ENCODE measurements around the gene NRF1. TPM values are rescaled to one million over a fixed set of nuclear protein-coding genes. Genes with fewer than 3 reads are reported as not detected.

NRF1 gene
- total RNA-seq, 1 experiment from 2014 or later = 19.3 TPM

DNA sequence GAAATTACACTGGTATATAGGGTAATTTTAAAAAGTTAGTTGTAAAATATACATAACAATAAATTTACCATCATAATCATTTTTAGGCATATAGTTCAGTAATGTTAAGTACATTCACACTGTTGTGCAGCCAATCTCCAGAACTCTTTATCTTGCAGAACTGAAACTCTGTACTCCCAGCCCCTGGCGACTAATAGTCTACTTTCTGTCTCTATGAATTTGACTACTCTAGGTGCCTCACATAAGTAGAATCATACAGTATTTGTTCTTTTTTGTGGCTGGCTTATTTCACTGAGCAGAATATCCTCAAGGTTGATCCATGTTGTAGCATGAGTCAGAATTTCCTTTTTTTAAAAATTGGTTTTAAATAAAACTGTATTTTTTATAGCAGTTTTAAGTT lies 41.4 kb downstream of the NRF1 start:
- H2BK15ac ChIP-seq (ENCODE audit: low read depth, low read length) = no peak overlapping the region
- H3K56ac ChIP-seq (ENCODE audit: insufficient read length, low read depth, low read length) = no peak overlapping the region
- H2BK120ac ChIP-seq (ENCODE audit: low read depth, low read length, poor library complexity, severe bottlenecking) = no peak overlapping the region
- Mint-ChIP-seq H3K4me1 (peaks cover 29 to 39% of the 10 kb centered on the region in 2 experiments), H3K27ac (no peak overlapping the region), H3K27me3 (ENCODE audit: low read depth) (no peaks in the 10 kb centered on the region), H3K36me3 (ENCODE audit: insufficient read depth in 1 of 3, low read depth in 3 of 3) (peaks cover 23 to 34% (median 33%) of the 10 kb centered on the region in 3 experiments), H3K4me3 (no peak overlapping the region), H3K9me3 (peaks cover 9 to 11% of the 10 kb centered on the region in 2 experiments; a peak in 4 of 5 replicates)
- H3K14ac ChIP-seq (ENCODE audit: insufficient read depth, low read length) = no peak overlapping the region
- H3K27ac ChIP-seq (ENCODE audit: insufficient read length, low read depth, low read length) = no peak overlapping the region
- no peaks in the 10 kb centered on the region for H3K23me2 ChIP-seq (ENCODE audit: insufficient read length, low read depth, low read length, poor library complexity, severe bottlenecking)
- H3K27me3 ChIP-seq (ENCODE audit: insufficient read depth, low read length) = no peaks in the 10 kb centered on the region
- no peak overlapping the region for H2AK5ac ChIP-seq (ENCODE audit: insufficient read length, low read length)
- no peak overlapping the region for H3K18ac ChIP-seq (ENCODE audit: insufficient read length, low read depth, low read length)
- no peak overlapping the region for H3T11ph ChIP-seq (ENCODE audit: low read length)
- no peak overlapping the region for H3K4ac ChIP-seq (ENCODE audit: low read depth, low read length)
- no peak overlapping the region for H2AFZ ChIP-seq (ENCODE audit: low read length)
- no peak for DNase-seq
- H2BK12ac ChIP-seq (ENCODE audit: insufficient read length, low read depth, low read length) = no peak overlapping the region
- no peak overlapping the region for H4K5ac ChIP-seq (ENCODE audit: insufficient read length, low read depth, low read length)
- peaks cover 5% of the 10 kb centered on the region; the same call in 1 of the 2 replicates for H3K79me2 ChIP-seq (ENCODE audit: insufficient read depth, low read length)
- no peak overlapping the region for H4K91ac ChIP-seq (ENCODE audit: insufficient read length, low read depth, low read length)
- no peak overlapping the region for H2BK5ac ChIP-seq (ENCODE audit: insufficient read length, low read length)
- H4K20me1 ChIP-seq (ENCODE audit: control insufficient read depth, insufficient read depth, insufficient read length) = no peaks in the 10 kb centered on the region
- no peak for TF ChIP-seq CTCF (conservative IDR thresholded peaks at IDR 0.05)
- no peak overlapping the region for H2BK20ac ChIP-seq (ENCODE audit: low read depth, low read length, poor library complexity, severe bottlenecking)
- no CpG with 5 or more reads among the region's 1 CpG for WGBS (ENCODE audit: extremely low coverage, insufficient read length, low lambda C conversion rate)
- peaks cover 2% of the 10 kb centered on the region; the same call in 1 of the 2 replicates for H3K4me1 ChIP-seq (ENCODE audit: insufficient read depth, low read length)
- no peak overlapping the region for H3K23ac ChIP-seq (ENCODE audit: insufficient read length, low read depth, low read length)
- H4K8ac ChIP-seq (replicated peaks; ENCODE audit: insufficient read length, low read depth, low read length) = no peak overlapping the region
- no peak overlapping the region for H3K9ac ChIP-seq (ENCODE audit: extremely low read depth, insufficient read length, low read length)
- H3K9me3 ChIP-seq (ENCODE audit: control insufficient read depth, low read depth, low read length) = no peaks in the 10 kb centered on the region
- no peak overlapping the region for H3K4me2 ChIP-seq (ENCODE audit: insufficient read depth, insufficient read length, low read length)
- H3K79me1 ChIP-seq (ENCODE audit: insufficient read depth, low read depth, low read length, poor library complexity, severe bottlenecking) = peaks cover 6% of the 10 kb centered on the region
